K562 (cell line): Measurements from ENCODE around the gene GSTM5. TPM values are rescaled to one million over a fixed set of nuclear protein-coding genes. Genes with fewer than 3 reads are reported as not detected.
A peak's percentile ranks its signal among the peaks of the same experiment; 100 is the strongest.

Experiments
- ATAC-seq: fragments of 200-7000 bp; cut with Tn5 transposase; 3 replicates; pipeline ENCODE4 v1.9.1; 2020; ENCODE audit warnings: moderate library complexity
- BruUV-seq: library from RNA; stranded (reverse); fragments of 400-500 nt; replicated peaks from 2 replicates; lab custom pipeline; 2021; lab: Mats Ljungman, UMichigan
- CTCF ChIA-PET: fragments of 300-600 bp; formaldehyde crosslinking; extraction: SDS; loops from one replicate; lab custom pipeline; 2021; ENCODE audit warnings: low intra/inter-chr PET ratio; lab: Yijun Ruan, JAX
- POLR2A ChIA-PET: fragments of 300-600, 350-650 bp; sonication (Branson Sonifier 250); formaldehyde crosslinking; extraction: SDS; loops from one replicate; lab custom pipeline; 2021; ENCODE audit warnings: antibody characterized with exemption, inconsistent platforms; lab: Yijun Ruan, JAX
- DNase-seq, 4 experiments: peaks; one replicate each; pipeline versions ENCODE4 v3.0.0 to v3.0.0-alpha.2; 2011 to 2018; ENCODE audit warnings: low spot score in 3 of 4, mixed read lengths in 3 of 4; ENCODE audit errors: extremely low read depth in 1 of 4
- FAIRE-seq: peaks from 2 replicates; lab custom pipeline; 2011; peaks lifted over from hg19 to GRCh38; lab: Jason Lieb, UNC
- H2AFZ ChIP-seq: 2 replicates; pipeline ENCODE4 v1.6.0; 2011; ENCODE audit warnings: low read depth, low read length, control low read depth, inconsistent platforms
- H3K27ac ChIP-seq: fragments of 200-600 bp; 3 replicates; pipeline ENCODE4 v1.8.0; 2011; ENCODE audit warnings: low read depth, mild to moderate bottlenecking, control low read depth, inconsistent platforms, low read length, moderate library complexity, mixed read lengths; ENCODE audit errors: extremely low read depth
- H3K27me3 ChIP-seq, 2 experiments: fragments of 300-600 bp in 1 of 2; 2 replicates in 1 of 2; 3 replicates in 1 of 2; pipeline versions ENCODE4 v1.6.0 to v1.8.0; 2011; ENCODE audit warnings: inconsistent platforms in 2 of 2, low read length in 2 of 2, mild to moderate bottlenecking in 1 of 2, mixed read lengths in 1 of 2, moderate library complexity in 1 of 2; ENCODE audit not compliant: control insufficient read depth in 2 of 2, insufficient read depth in 2 of 2
- H3K36me3 ChIP-seq: fragments of 300-600 bp; 3 replicates; pipeline ENCODE4 v1.8.0; 2011; ENCODE audit warnings: mild to moderate bottlenecking, low read length, inconsistent platforms; ENCODE audit not compliant: control insufficient read depth, insufficient read depth
- H3K4me1 ChIP-seq, 2 experiments: fragments of 200-600 bp in 1 of 2; replicated peaks in 1 of 2; 2 replicates in 1 of 2; 3 replicates in 1 of 2; pipeline versions ENCODE4 v1.5.1 to v1.8.0; 2011; ENCODE audit warnings: inconsistent platforms in 2 of 2, low read length in 2 of 2, mild to moderate bottlenecking in 1 of 2, mixed read lengths in 1 of 2, moderate library complexity in 1 of 2; ENCODE audit not compliant: control insufficient read depth in 2 of 2, insufficient read depth in 2 of 2
- H3K4me2 ChIP-seq: 2 replicates; pipeline ENCODE4 v1.6.1; 2011; ENCODE audit warnings: low read length, control low read depth, inconsistent platforms, mixed read lengths; ENCODE audit not compliant: insufficient read depth
- H3K4me3 ChIP-seq: fragments of 200-600 bp; sonication (generic), shearing (Covaris generic); 2 replicates; pipeline ENCODE4 v1.5.1; 2016; ENCODE audit warnings: control low read depth, inconsistent platforms
- H3K79me2 ChIP-seq: fragments of 200-600 bp; 3 replicates; pipeline ENCODE4 v1.8.0; 2011; ENCODE audit warnings: low read length, inconsistent platforms; ENCODE audit not compliant: control insufficient read depth, insufficient read depth
- H3K9ac ChIP-seq, 2 experiments: 2 replicates each; pipeline versions ENCODE4 v1.6.0 to v1.6.1; 2011; ENCODE audit warnings: low read depth in 2 of 2, low read length in 2 of 2, control low read depth in 1 of 2, inconsistent platforms in 1 of 2, mild to moderate bottlenecking in 1 of 2, mixed read lengths in 1 of 2; ENCODE audit not compliant: insufficient read depth in 1 of 2
- H3K9me1 ChIP-seq: one replicate; pipeline ENCODE4 v1.6.0; 2011; ENCODE audit warnings: inconsistent platforms, mild to moderate bottlenecking, low read length, moderate library complexity; ENCODE audit not compliant: control insufficient read depth, insufficient read depth
- H3K9me3 ChIP-seq: replicated peaks from 2 replicates; pipeline ENCODE4 v1.5.1; 2011; ENCODE audit warnings: low read depth, low read length, inconsistent platforms; ENCODE audit not compliant: control insufficient read depth, insufficient read depth
- H4K20me1 ChIP-seq: replicated peaks from 2 replicates; pipeline ENCODE4 v1.6.1; 2011; ENCODE audit warnings: low read length, inconsistent platforms, mixed read lengths; ENCODE audit not compliant: control insufficient read depth, insufficient read depth
- ASH1L ChIP-seq: fragments of 450-650 bp; IDR thresholded peaks from 2 replicates; pipeline ENCODE4 v1.6.1; 2018; ENCODE audit warnings: borderline replicate concordance, mild to moderate bottlenecking, low read depth; ENCODE audit not compliant: partially characterized antibody
- ATF2 ChIP-seq: sonication (generic); formaldehyde crosslinking; IDR thresholded peaks from 2 replicates; pipeline ENCODE4 v1.8.1; 2022; ENCODE audit warnings: missing genetic modification reagents
- DMBX1 ChIP-seq: fragments of 250-450 bp; sonication (Bioruptor Pico); IDR thresholded peaks from 2 replicates; pipeline ENCODE4 v1.8.0; 2022; ENCODE audit warnings: inconsistent platforms, mild to moderate bottlenecking, moderate library complexity, borderline replicate concordance
- GTF3C2 ChIP-seq: IDR thresholded peaks from 3 replicates; pipeline ENCODE4 v1.6.1; 2011; ENCODE audit warnings: borderline replicate concordance, mild to moderate bottlenecking, moderate library complexity; ENCODE audit not compliant: insufficient read length; ENCODE audit errors: extremely low read depth
- HIVEP1 ChIP-seq: fragments of 250-450 bp; sonication (Bioruptor Pico); IDR thresholded peaks from 2 replicates; pipeline ENCODE4 v1.4.0; 2020; ENCODE audit warnings: mild to moderate bottlenecking
- PATZ1 ChIP-seq: fragments of 250-450 bp; sonication (Bioruptor Pico); IDR thresholded peaks from 2 replicates; pipeline ENCODE4 v1.5.0; 2020; ENCODE audit warnings: mild to moderate bottlenecking, borderline replicate concordance
- RHOXF2B ChIP-seq: fragments of 250-450 bp; sonication (Bioruptor Pico); conservative IDR thresholded peaks from 2 replicates; pipeline ENCODE4 v1.5.1; 2021
- SRF ChIP-seq, 2 experiments: fragments of 250-450, 450-650 bp in 1 of 2; sonication (Bioruptor Pico) in 1 of 2; sonication (generic) in 1 of 2; formaldehyde crosslinking; IDR thresholded peaks; 2 replicates each; pipeline versions ENCODE4 v1.5.0 to v1.5.1; 2020 to 2022; ENCODE audit warnings: mild to moderate bottlenecking in 1 of 2, missing genetic modification reagents in 1 of 2
- ZBTB12 ChIP-seq: fragments of 250-450 bp; sonication (Bioruptor Pico); IDR thresholded peaks from 2 replicates; pipeline ENCODE4 v1.4.0; 2020
- ZNF511 ChIP-seq: sonication (generic); formaldehyde crosslinking; IDR thresholded peaks from 2 replicates; pipeline ENCODE4 v1.8.0; 2022; ENCODE audit warnings: mild to moderate bottlenecking, missing genetic modification reagents
- WGBS: fragments of 100-300 bp; shearing (Covaris generic); methylation state at CpG from one replicate; pipeline ENCODE4 v1.1.6; 2016; ENCODE audit warnings: low coverage, mixed read lengths; ENCODE audit not compliant: insufficient coverage; ENCODE audit errors: missing lambda C conversion rate; 5-methylcytosine and 5-hydroxymethylcytosine counted together
- in situ Hi-C: fragments of 300-500 bp; cut with MboI; formaldehyde crosslinking; loops from 4 replicates; pipeline ENCODE4 v1.15.0; 2018; ENCODE audit warnings: inconsistent platforms, mixed read lengths
- intact Hi-C: fragments of 100-400 bp; cut with micrococcal nuclease; formaldehyde crosslinking; loops from 2 replicates; pipeline ENCODE4 v1.14.2; 2022
- polyA plus RNA-seq, 8 experiments: library from polyadenylated mRNA; depleted of rRNA in 4 of 8; stranded (reverse) in 5 of 8; unstranded in 3 of 8; fragments of >200 nt; fragmentation: Nextera tagmentation in 2 of 8; fragmentation: Illumina TruSeq in 1 of 8; extraction: Ambion mirVana in 2 of 8; extraction: Trizol in 1 of 8; gene quantifications; 2 replicates each; pipeline versions ENCODE4 v1.2.1 to v1.2.3, GENCODE V29; 2011 to 2014; ENCODE audit warnings: inconsistent platforms in 1 of 8, missing spikeins in 1 of 8
- total RNA-seq, 7 experiments: library from RNA; depleted of rRNA in 6 of 7; stranded (reverse); fragments of >200 nt in 6 of 7; fragmentation: Illumina TruSeq in 2 of 7; extraction: Trizol in 2 of 7; gene quantifications; 2 replicates each; pipeline versions ENCODE4 v1.2.1 to v1.2.3, GENCODE V29; 2011 to 2021; ENCODE audit warnings: low replicate concordance in 1 of 7

GSTM5 gene
- total and polyA plus RNA-seq, 9 of the 15 experiments (the other 6 are each of a cell fraction or from before 2014, with no cell fraction given): not detected

- BruUV-seq: no TSS peak
- FAIRE-seq (no peak), ATAC-seq (no peak), DNase-seq (peak in 3 of 4 experiments; percentile 4 to 5 (median 5))
- H3K4me2 ChIP-seq: no peak overlapping the region
- no peak overlapping the region for H3K9ac ChIP-seq
- CTCF ChIA-PET: no interaction called here
- in situ Hi-C loops (no loop called here), intact Hi-C loops (no loop called here)
- POLR2A ChIA-PET: no interaction called here
- H3K4me3 ChIP-seq: no peak overlapping the region
- no peaks in the 10 kb centered on the region for H3K36me3 ChIP-seq
- peaks cover 4 to 10% of the 10 kb centered on the region in 2 experiments; a peak in 4 of 5 replicates for H3K4me1 ChIP-seq
- no peaks in the 10 kb centered on the region for H3K79me2 ChIP-seq
- WGBS: 7% methylated on average over 5 of the region's 5 CpGs
- H4K20me1 ChIP-seq: no peaks in the 10 kb centered on the region
- no peaks in the 10 kb centered on the region for H3K9me1 ChIP-seq
- 0 out of 2 replicates have a peak, but pooled peaks cover 2% of the 10 kb centered on the region for H3K9me3 ChIP-seq
- peaks cover 0 to 6% of the 10 kb centered on the region in 2 experiments; a peak in 2 of 5 replicates for H3K27me3 ChIP-seq
- no peak overlapping the region for H2AFZ ChIP-seq
- H3K27ac ChIP-seq: no peak overlapping the region
- TF ChIP-seq PATZ1 (no peak), ZNF511 (CRISPR knock-in tag) (no peak), ASH1L (no peak), GTF3C2 (no peak), DMBX1 (CRISPR knock-in tag) (no peak), HIVEP1 (CRISPR knock-in tag) (no peak), ATF2 (no peak), RHOXF2B (CRISPR knock-in tag) (no peak), SRF (CRISPR knock-in tag; IDR thresholded peaks at IDR 0.05) (no peak), ZBTB12 (no peak)
Measured at GRCh38 chr1:109713636-109714035, 1.6 kb downstream of the GSTM5 start.
